NCI-H345 treated with DMSO at 0.1 percent for 48 hours (cell line): ENCODE results near the gene APC2.
A peak's percentile ranks its signal among the peaks of the same experiment; 100 is the strongest.

Experiments
- DNase-seq: peaks from one replicate; lab custom pipeline; 2025; ENCODE audit not compliant: unreplicated experiment; lab: John Stamatoyannopoulos, UW

The APC2 gene, protein sequence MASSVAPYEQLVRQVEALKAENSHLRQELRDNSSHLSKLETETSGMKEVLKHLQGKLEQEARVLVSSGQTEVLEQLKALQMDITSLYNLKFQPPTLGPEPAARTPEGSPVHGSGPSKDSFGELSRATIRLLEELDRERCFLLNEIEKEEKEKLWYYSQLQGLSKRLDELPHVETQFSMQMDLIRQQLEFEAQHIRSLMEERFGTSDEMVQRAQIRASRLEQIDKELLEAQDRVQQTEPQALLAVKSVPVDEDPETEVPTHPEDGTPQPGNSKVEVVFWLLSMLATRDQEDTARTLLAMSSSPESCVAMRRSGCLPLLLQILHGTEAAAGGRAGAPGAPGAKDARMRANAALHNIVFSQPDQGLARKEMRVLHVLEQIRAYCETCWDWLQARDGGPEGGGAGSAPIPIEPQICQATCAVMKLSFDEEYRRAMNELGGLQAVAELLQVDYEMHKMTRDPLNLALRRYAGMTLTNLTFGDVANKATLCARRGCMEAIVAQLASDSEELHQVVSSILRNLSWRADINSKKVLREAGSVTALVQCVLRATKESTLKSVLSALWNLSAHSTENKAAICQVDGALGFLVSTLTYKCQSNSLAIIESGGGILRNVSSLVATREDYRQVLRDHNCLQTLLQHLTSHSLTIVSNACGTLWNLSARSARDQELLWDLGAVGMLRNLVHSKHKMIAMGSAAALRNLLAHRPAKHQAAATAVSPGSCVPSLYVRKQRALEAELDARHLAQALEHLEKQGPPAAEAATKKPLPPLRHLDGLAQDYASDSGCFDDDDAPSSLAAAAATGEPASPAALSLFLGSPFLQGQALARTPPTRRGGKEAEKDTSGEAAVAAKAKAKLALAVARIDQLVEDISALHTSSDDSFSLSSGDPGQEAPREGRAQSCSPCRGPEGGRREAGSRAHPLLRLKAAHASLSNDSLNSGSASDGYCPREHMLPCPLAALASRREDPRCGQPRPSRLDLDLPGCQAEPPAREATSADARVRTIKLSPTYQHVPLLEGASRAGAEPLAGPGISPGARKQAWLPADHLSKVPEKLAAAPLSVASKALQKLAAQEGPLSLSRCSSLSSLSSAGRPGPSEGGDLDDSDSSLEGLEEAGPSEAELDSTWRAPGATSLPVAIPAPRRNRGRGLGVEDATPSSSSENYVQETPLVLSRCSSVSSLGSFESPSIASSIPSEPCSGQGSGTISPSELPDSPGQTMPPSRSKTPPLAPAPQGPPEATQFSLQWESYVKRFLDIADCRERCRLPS (N-terminal part only)

GRCh38 chr19:1449467-1450442, at the start of gene APC2:
Gene APC2, plus strand, starts transcription at chr19:1450121. Its CDS starts 2,881 bp downstream, at chr19:1453002.
- DNase-seq: peak; percentile 57

GRCh38 chr19:1400281-1401137, 49.4 kb upstream of the APC2 start:
- no peak for DNase-seq

DNA sequence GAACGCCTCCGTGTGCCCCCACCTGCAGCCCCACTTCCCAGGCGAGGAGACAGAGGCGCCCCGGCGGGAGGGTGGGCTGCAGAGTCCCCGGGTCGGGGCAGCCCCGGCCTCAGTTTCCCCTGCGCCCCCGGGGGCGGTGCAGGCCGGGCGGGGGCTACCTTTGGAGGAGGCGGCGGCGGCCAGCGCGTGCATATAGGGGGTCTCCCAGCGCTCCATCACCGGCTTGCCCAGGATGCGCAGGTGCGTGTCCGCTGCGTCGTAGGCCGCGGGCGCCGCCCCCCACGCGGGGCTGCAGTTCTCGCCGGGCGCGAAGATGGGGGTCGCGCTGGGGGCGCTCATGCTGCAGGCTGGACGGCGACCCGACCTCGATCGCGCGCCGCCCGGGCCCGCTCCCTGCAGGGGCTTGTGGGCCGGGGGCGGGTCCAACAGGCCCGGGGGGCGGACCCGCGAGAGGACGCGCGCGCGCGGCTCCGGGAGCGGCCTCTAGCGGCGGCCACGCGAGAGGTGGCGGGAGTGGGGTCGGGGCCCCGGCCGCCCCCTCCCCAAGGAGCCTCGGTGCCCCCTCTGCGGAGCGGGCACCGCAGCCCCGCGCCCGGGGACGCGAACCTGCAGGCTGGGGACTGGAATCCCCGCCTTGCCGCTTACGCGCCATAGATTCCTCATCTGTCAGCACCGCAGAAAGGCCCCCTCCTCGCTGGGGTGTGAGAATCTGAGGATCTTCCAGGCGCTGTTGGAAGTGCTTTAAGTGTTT, 48.6 kb upstream of the APC2 start, which contains the start of gene GAMT:
TSS of gene GAMT (minus strand) at position 405 of the 751 bp plus-strand sequence. CDS start at position 339, 66 bp downstream.
- no peak for DNase-seq

DNA sequence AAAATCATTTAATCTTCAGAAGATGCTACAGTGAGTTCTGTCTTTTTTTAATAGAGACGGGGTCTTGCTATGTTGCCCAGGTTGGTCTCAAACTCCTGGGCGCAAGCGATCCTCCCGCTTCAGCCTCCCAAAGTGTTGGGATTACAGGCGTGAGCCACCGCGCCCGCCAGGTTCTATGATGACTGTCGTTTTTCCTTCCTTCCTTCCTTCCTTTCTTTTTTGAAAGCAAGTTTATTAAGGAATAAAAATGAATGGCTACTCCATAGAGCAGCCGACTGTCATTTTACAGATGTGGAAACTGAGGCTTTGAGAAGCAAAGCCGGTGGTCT, 48.1 kb upstream of the APC2 start:
- DNase-seq: no peak

DNA sequence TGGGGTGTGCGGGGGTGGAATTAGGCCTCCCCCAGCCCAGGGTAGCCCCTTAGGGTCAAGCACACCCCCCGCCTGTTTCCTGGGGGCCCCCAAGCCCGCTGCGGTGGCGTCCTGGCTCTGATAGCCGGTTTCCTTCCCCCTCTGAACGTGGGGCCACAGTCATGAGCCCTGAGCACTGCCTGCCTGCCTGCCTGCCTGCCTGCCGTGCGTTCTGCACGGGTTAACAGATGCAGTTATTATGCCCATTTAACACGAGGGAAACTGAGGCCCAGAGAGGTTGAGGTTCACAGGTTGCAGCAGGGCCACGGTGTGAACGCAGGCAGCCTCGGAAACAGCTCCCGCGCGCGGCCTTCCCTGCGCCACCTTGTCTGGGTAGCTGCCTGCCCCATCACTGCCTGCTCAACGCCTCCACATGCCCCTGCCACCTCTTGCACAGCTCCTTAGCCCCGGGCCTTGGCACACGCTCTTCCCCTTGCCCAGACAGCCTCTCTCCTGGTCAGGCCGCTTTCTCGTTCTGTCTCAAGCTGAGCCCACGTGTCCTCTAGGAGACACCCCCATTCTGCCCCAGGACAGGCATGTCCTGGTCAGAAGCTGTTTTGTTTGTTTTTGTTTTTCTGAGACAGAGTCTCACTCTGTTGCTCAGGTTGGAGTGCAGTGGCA, 47.4 kb upstream of the APC2 start:
- DNase-seq: no peak

- peak; percentile 94 for DNase-seq
Observed at GRCh38 chr19:1406774-1407527, 43.0 kb upstream of the APC2 start.

- DNase-seq: no peak
Observed at GRCh38 chr19:1407528-1408299, 42.2 kb upstream of the APC2 start, which contains the start of gene DAZAP1. Gene DAZAP1, plus strand, starts transcription at chr19:1407586. Its CDS starts 188 bp downstream, at chr19:1407774.

- DNase-seq: no peak
Observed at GRCh38 chr19:1408300-1409203, 41.4 kb upstream of the APC2 start.

DNA sequence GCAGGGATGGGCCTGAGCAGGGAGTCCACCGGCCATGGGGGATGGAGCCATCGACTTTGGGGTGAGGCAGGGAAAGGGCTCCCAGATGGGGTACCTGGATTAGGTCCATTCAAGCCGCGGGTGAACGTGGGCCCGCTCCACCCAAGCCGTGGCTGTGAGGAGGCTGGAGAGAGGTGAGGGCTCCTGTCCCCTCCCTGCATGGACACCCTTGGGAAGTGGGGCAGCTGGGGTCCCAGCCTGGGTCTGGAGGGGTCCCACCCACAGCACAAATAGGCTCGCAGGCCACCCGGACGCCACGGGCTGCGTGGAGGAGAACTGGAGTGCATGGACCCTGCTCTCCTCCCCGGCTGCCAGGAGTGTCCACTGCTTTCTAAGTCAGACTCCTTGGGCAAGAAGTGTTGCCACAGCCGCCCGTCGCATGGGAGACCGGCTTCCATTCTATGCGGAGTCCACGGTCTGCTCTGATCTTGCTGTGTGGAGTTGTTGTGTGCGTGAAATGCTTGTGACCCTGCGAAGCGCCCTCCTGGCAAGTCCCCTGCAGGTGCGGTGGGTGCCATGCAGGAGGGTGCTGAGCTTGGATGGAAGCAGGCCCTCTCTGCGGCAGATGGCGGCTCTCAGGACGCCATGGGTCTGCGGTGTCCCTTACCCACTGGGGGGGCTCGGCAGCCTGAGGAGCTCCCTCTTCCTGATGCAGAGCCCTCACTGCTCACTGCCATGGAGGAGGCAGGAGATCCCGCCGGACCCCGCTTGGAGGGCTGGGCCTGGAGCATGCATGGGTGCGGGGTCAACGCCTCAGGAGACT, 40.5 kb upstream of the APC2 start:
- no peak for DNase-seq

- no peak for DNase-seq
Observed at GRCh38 chr19:1410136-1410786, 39.7 kb upstream of the APC2 start.

GRCh38 chr19:1410789-1411188, 39.1 kb upstream of the APC2 start:
- DNase-seq: no peak

DNA sequence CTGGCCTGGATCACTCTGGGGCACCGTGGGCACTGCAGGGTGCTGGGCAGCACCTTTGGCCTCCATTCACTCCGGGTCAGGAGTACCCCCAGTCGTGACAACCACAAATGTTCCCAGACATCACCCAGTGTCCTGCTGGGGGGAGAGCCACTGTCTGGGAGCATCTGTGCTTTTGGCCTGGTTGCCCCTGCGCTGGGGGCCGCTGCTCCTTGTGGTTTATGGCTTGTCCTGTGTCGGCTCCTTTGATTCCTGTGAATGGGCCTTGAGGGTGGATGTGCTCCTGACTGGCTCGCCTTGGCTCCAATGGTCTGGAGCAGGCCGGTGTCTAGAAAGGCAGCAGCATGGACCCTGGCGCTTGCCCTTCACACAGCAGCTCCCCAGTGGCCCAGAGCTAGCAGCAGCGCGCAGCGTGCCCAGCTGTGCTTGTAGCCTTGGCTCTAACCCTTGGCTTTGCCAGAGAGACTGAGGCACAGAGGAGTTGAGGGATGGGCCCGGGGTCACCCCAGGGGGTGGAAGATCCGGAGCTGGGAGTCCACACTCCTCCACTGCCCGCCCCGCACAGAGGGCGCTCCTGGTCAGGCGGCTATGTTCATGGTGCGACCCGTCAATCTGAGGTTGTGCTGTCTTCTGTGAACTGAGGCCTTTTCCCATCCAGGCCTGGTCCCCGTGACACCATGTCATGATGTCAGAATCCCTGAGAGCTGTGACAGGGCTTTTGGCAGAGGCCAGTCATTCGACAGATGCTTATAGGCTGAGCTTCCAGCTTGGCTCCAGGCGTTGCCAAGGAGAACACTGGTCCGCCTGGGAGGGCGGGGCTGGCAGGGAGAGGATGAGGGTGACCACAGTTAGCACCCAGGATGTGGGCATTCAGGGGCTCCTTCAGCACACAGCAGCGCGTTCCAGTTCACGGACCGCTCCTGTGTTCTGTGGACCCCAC, 38.4 kb upstream of the APC2 start:
- no peak for DNase-seq
